Nephron progenitor cell (in vitro differentiated cells): ENCODE data around the gene PRDM2.

Experiments used
- DNase-seq: peaks from one replicate; pipeline ENCODE4 v3.0.0; 2021
- H3K27ac Mint-ChIP-seq: 2 replicates; pipeline ENCODE4 v1.8.0; 2021; ENCODE audit warnings: mild to moderate bottlenecking, moderate library complexity, mixed read lengths
- H3K27me3 Mint-ChIP-seq: 2 replicates; pipeline ENCODE4 v1.8.0; 2021; ENCODE audit warnings: mild to moderate bottlenecking, low read depth, mixed read lengths; ENCODE audit not compliant: poor library complexity
- H3K36me3 Mint-ChIP-seq: 2 replicates; pipeline ENCODE4 v1.8.0; 2021; ENCODE audit warnings: low read depth, mixed read lengths
- H3K4me1 Mint-ChIP-seq: 2 replicates; pipeline ENCODE4 v1.8.0; 2021; ENCODE audit warnings: mixed read lengths
- H3K4me3 Mint-ChIP-seq: 2 replicates; pipeline ENCODE4 v1.8.0; 2021; ENCODE audit warnings: mild to moderate bottlenecking, moderate library complexity, mixed read lengths
- H3K9me3 Mint-ChIP-seq: 2 replicates; pipeline ENCODE4 v1.8.0; 2021; ENCODE audit warnings: mild to moderate bottlenecking, moderate library complexity, mixed read lengths
- CTCF ChIP-seq: fragments of 200-600 bp; sonication (generic); IDR thresholded peaks from 2 replicates; pipeline ENCODE4 v1.5.0; 2021; ENCODE audit warnings: antibody characterized with exemption

PRDM2 gene

GRCh38 chr1:13748610-13749505, 48.9 kb downstream of the PRDM2 start:
- Mint-ChIP-seq H3K36me3 (no peaks in the 10 kb centered on the region), H3K4me1 (peaks cover 43% of the 10 kb centered on the region), H3K27me3 (peaks cover 3% of the 10 kb centered on the region), H3K27ac (peak overlapping the region; percentile 66), H3K9me3 (no peaks in the 10 kb centered on the region), H3K4me3 (peak overlapping the region; percentile 87)
- peak; percentile 97 for DNase-seq
- no peak for TF ChIP-seq CTCF

GRCh38 chr1:13749543-13750341, 49.8 kb downstream of the PRDM2 start:
- peak overlapping the region; percentile 92 for H3K27ac Mint-ChIP-seq
- peaks cover 4% of the 10 kb centered on the region for H3K36me3 Mint-ChIP-seq
- H3K4me1 Mint-ChIP-seq: peaks cover 52% of the 10 kb centered on the region
- H3K9me3 Mint-ChIP-seq: no peaks in the 10 kb centered on the region
- DNase-seq: peak; percentile 71
- peak overlapping the region; percentile 98 for H3K4me3 Mint-ChIP-seq
- peaks cover 3% of the 10 kb centered on the region for H3K27me3 Mint-ChIP-seq
- TF ChIP-seq CTCF: no peak

- peaks cover 57% of the 10 kb centered on the region for H3K4me1 Mint-ChIP-seq
- TF ChIP-seq CTCF: no peak
- DNase-seq: no peak
- peaks cover 6% of the 10 kb centered on the region for H3K36me3 Mint-ChIP-seq
- H3K9me3 Mint-ChIP-seq: no peaks in the 10 kb centered on the region
- no peak overlapping the region for H3K27ac Mint-ChIP-seq
- H3K4me3 Mint-ChIP-seq: peak overlapping the region; percentile 30
- peaks cover 3% of the 10 kb centered on the region for H3K27me3 Mint-ChIP-seq
Measured at GRCh38 chr1:13751458-13751871, 51.5 kb downstream of the PRDM2 start.

GRCh38 chr1:13751985-13752384, 52.0 kb downstream of the PRDM2 start:
- Mint-ChIP-seq H3K4me1 (peaks cover 62% of the 10 kb centered on the region), H3K9me3 (no peaks in the 10 kb centered on the region)

GRCh38 chr1:13752852-13753251, 52.9 kb downstream of the PRDM2 start:
- TF ChIP-seq CTCF: no peak
- Mint-ChIP-seq H3K36me3 (peaks cover 11% of the 10 kb centered on the region), H3K27me3 (peaks cover 3% of the 10 kb centered on the region), H3K4me3 (no peak overlapping the region), H3K27ac (no peak overlapping the region), H3K4me1 (peaks cover 62% of the 10 kb centered on the region), H3K9me3 (no peaks in the 10 kb centered on the region)
- no peak for DNase-seq

More at GRCh38 chr1:13751985-13752384, 52.0 kb downstream of the PRDM2 start:
- Mint-ChIP-seq H3K36me3 (peaks cover 6% of the 10 kb centered on the region), H3K4me3 (no peak overlapping the region), H3K27me3 (peaks cover 3% of the 10 kb centered on the region), H3K27ac (no peak overlapping the region)
- TF ChIP-seq CTCF: no peak
- DNase-seq: no peak
